Liver (tissue), 9 donors: ENCODE results near the gene NRG2. TPM values are rescaled to one million over a fixed set of nuclear protein-coding genes. Genes with fewer than 3 reads are reported as not detected.

ENCODE experiments used
- DNase-seq: peaks from one replicate; pipeline ENCODE4 v3.0.0-alpha.2; 2017; ENCODE audit warnings: low spot score
- H3K27ac ChIP-seq, 2 donors: one replicate each; pipeline ENCODE4 v1.7.0; 2013; ENCODE audit warnings: inconsistent platforms in 2 of 2, low read length in 2 of 2, control low read depth in 1 of 2, low read depth in 1 of 2, mild to moderate bottlenecking in 1 of 2
- H3K27me3 ChIP-seq, 4 donors: one replicate each; pipeline versions ENCODE4 v1.6.1 to v1.7.0; 2013; ENCODE audit warnings: low read length in 3 of 4, inconsistent platforms in 1 of 4, mild to moderate bottlenecking in 1 of 4, moderate library complexity in 1 of 4; ENCODE audit not compliant: control insufficient read depth in 4 of 4, insufficient read depth in 4 of 4
- H3K36me3 ChIP-seq, 4 donors: one replicate each; pipeline versions ENCODE4 v1.6.1 to v1.7.0; 2013; ENCODE audit warnings: low read length in 3 of 4, mild to moderate bottlenecking in 3 of 4, low read depth in 1 of 4, moderate library complexity in 1 of 4; ENCODE audit not compliant: control insufficient read depth in 4 of 4, insufficient read depth in 3 of 4
- H3K4me1 ChIP-seq, 4 donors: one replicate each; pipeline versions ENCODE4 v1.6.1 to v1.7.0; 2013; ENCODE audit warnings: low read length in 3 of 4, mild to moderate bottlenecking in 3 of 4, moderate library complexity in 1 of 4; ENCODE audit not compliant: control insufficient read depth in 4 of 4, insufficient read depth in 4 of 4
- H3K4me3 ChIP-seq, 3 donors: one replicate each; pipeline versions ENCODE4 v1.6.1 to v1.7.0; 2013; ENCODE audit warnings: low read length in 3 of 3, control low read depth in 1 of 3, low read depth in 1 of 3, mild to moderate bottlenecking in 1 of 3
- H3K9ac ChIP-seq, 2 donors: one replicate each; pipeline ENCODE4 v1.7.0; 2013; ENCODE audit warnings: low read length in 2 of 2, mild to moderate bottlenecking in 2 of 2, moderate library complexity in 2 of 2, control low read depth in 1 of 2, low read depth in 1 of 2
- H3K9me3 ChIP-seq, 4 donors: one replicate each; pipeline versions ENCODE4 v1.6.1 to v1.7.0; 2013; ENCODE audit warnings: low read length in 3 of 4; ENCODE audit not compliant: control insufficient read depth in 4 of 4
- CTCF ChIP-seq: fragments of 150-350 bp; IDR thresholded peaks from 2 replicates; pipeline ENCODE4 v1.5.1; 2017; ENCODE audit warnings: improper control_type of control experiment, low read depth, low read length; ENCODE audit not compliant: missing input control
- EGR1 ChIP-seq, 2 donors: IDR thresholded peaks; 2 replicates each; pipeline ENCODE4 v1.6.1; 2016 to 2018; ENCODE audit warnings: antibody characterized with exemption in 2 of 2, low read depth in 2 of 2
- FOXA1 ChIP-seq: IDR thresholded peaks from 2 replicates; pipeline ENCODE4 v1.6.1; 2016; ENCODE audit warnings: antibody characterized with exemption
- GABPA ChIP-seq, 2 donors: IDR thresholded peaks in 1 of 2; conservative IDR thresholded peaks in 1 of 2; 2 replicates each; pipeline ENCODE4 v1.6.1; 2016; ENCODE audit warnings: antibody characterized with exemption in 2 of 2, mild to moderate bottlenecking in 1 of 2, moderate library complexity in 1 of 2
- HNF4A ChIP-seq, 2 donors: conservative IDR thresholded peaks; 2 replicates each; pipeline ENCODE4 v1.6.1; 2016; ENCODE audit warnings: antibody characterized with exemption in 2 of 2, mild to moderate bottlenecking in 2 of 2
- HNF4G ChIP-seq: IDR thresholded peaks from 2 replicates; pipeline ENCODE4 v1.6.1; 2016; ENCODE audit warnings: antibody characterized with exemption
- JUND ChIP-seq, 2 donors: IDR thresholded peaks; 2 replicates each; pipeline ENCODE4 v1.6.1; 2016; ENCODE audit warnings: antibody characterized with exemption in 2 of 2
- MAX ChIP-seq: IDR thresholded peaks from 2 replicates; pipeline ENCODE4 v1.6.1; 2016; ENCODE audit warnings: antibody characterized with exemption
- NR2F2 ChIP-seq: IDR thresholded peaks from 2 replicates; pipeline ENCODE4 v1.6.1; 2016; ENCODE audit warnings: antibody characterized with exemption
- RAD21 ChIP-seq, 2 donors: IDR thresholded peaks; 2 replicates each; pipeline ENCODE4 v1.6.1; 2016; ENCODE audit warnings: antibody characterized with exemption in 2 of 2, mild to moderate bottlenecking in 2 of 2
- REST ChIP-seq: IDR thresholded peaks from 2 replicates; pipeline ENCODE4 v1.6.1; 2016; ENCODE audit warnings: antibody characterized with exemption, mild to moderate bottlenecking
- RXRA ChIP-seq, 2 donors: IDR thresholded peaks; 2 replicates each; pipeline ENCODE4 v1.6.1; 2017 to 2018; ENCODE audit warnings: antibody characterized with exemption in 2 of 2, mild to moderate bottlenecking in 1 of 2
- SP1 ChIP-seq: IDR thresholded peaks from 2 replicates; pipeline ENCODE4 v1.6.1; 2018; ENCODE audit warnings: antibody characterized with exemption, mild to moderate bottlenecking
- YY1 ChIP-seq: IDR thresholded peaks from 2 replicates; pipeline ENCODE4 v1.6.1; 2016; ENCODE audit warnings: antibody characterized with exemption, mild to moderate bottlenecking
- ZBTB33 ChIP-seq: IDR thresholded peaks from 2 replicates; pipeline ENCODE4 v1.6.1; 2016; ENCODE audit warnings: antibody characterized with exemption
- WGBS: extraction: QIAGEN DNeasy Blood & Tissue Kit; methylation state at CpG from one replicate; pipeline ENCODE4 v1.1.7; 2013; 5-methylcytosine and 5-hydroxymethylcytosine counted together
- polyA plus RNA-seq, 2 donors: library from polyadenylated mRNA; stranded (reverse) in 1 of 2; unstranded in 1 of 2; fragments of 200-250 nt in 1 of 2; fragments of >200 nt in 1 of 2; fragmentation: Nextera tagmentation in 1 of 2; extraction: Ambion mirVana in 1 of 2; gene quantifications; one replicate each; pipeline versions ENCODE4 v1.2.1 to v1.2.3, GENCODE V29; 2013 to 2015
- total RNA-seq, 2 donors: library from RNA; depleted of rRNA; stranded (reverse); fragments of >200 nt; gene quantifications; one replicate each; pipeline ENCODE4 v1.2.3, GENCODE V29; 2014
- donor health status: healthy.
- donor health status: healthy.
- donor health status: healthy.
- donor health status: healthy.
- donor health status: healthy.

Gene NRG2
- total and polyA plus RNA-seq, 4 donors: 0.07 to 0.08 TPM; not detected in 2

- H3K36me3 ChIP-seq: no peaks in the 10 kb centered on the region
- no peak overlapping the region for H3K4me3 ChIP-seq
- no peak overlapping the region for H3K27ac ChIP-seq
- DNase-seq: no peak
- no peak overlapping the region for H3K9ac ChIP-seq
- H3K9me3 ChIP-seq: no peaks in the 10 kb centered on the region
- TF ChIP-seq YY1: no peak
- TF ChIP-seq GABPA (IDR thresholded peaks at IDR 0.05 in 1 of 2, conservative IDR thresholded peaks at IDR 0.05 in 1 of 2): no peak
- TF ChIP-seq JUND (IDR thresholded peaks at IDR 0.05): no peak
- TF ChIP-seq ZBTB33: no peak
- TF ChIP-seq HNF4A (conservative IDR thresholded peaks at IDR 0.05): no peak
- TF ChIP-seq NR2F2: no peak
- TF ChIP-seq FOXA1: no peak
- no peak for TF ChIP-seq RXRA (IDR thresholded peaks at IDR 0.05)
- no peak for TF ChIP-seq MAX
- TF ChIP-seq EGR1 (IDR thresholded peaks at IDR 0.05; ENCODE audit: low read depth in 2 of 2): no peak
- no peak for TF ChIP-seq RAD21 (IDR thresholded peaks at IDR 0.05)
- TF ChIP-seq REST: no peak
- 93% methylated on average over 7 of the region's 7 CpGs for WGBS
- H3K4me1 ChIP-seq: no peaks in the 10 kb centered on the region
- H3K27me3 ChIP-seq: no peaks in the 10 kb centered on the region
These were observed 219.2 kb downstream of the NRG2 start for GRCh38 chr5:139823757-139824355.

- WGBS: 91% methylated on average over 25 of the region's 25 CpGs
- H3K27me3 ChIP-seq: no peaks in the 10 kb centered on the region
- TF ChIP-seq HNF4G (no peak), SP1 (no peak), ZBTB33 (no peak), EGR1 (IDR thresholded peaks at IDR 0.05; ENCODE audit: low read depth in 2 of 2) (no peak), GABPA (IDR thresholded peaks at IDR 0.05 in 1 of 2, conservative IDR thresholded peaks at IDR 0.05 in 1 of 2) (no peak), REST (no peak), RAD21 (IDR thresholded peaks at IDR 0.05) (no peak), CTCF (no peak), RXRA (IDR thresholded peaks at IDR 0.05) (no peak), YY1 (no peak), FOXA1 (no peak), JUND (IDR thresholded peaks at IDR 0.05) (no peak), NR2F2 (no peak), HNF4A (conservative IDR thresholded peaks at IDR 0.05) (no peak)
These were observed 220.3 kb downstream of the NRG2 start for GRCh38 chr5:139822553-139823425.

More at GRCh38 chr5:139822553-139823425, 220.3 kb downstream of the NRG2 start:
- Histone ChIP-seq H3K27ac (no peak overlapping the region), H3K4me1 (no peaks in the 10 kb centered on the region), H3K9ac (no peak overlapping the region), H3K4me3 (no peak overlapping the region), H3K9me3 (no peaks in the 10 kb centered on the region), H3K36me3 (no peaks in the 10 kb centered on the region)
- no peak for DNase-seq
